A549 (cell line): ENCODE results near the gene IGSF11. TPM values are rescaled to one million over a fixed set of nuclear protein-coding genes. Genes with fewer than 3 reads are reported as not detected.
"Not testable (repeated sequence)": the region's sequence is repeated elsewhere in the genome, so short reads cannot be mapped to it uniquely, and the experiment has no call there.

Source experiments
- ATAC-seq, 2 experiments: fragments of 200-7000 bp in 1 of 2; fragments of >200 bp in 1 of 2; cut with Nextera tagmentation in 1 of 2; cut with Tn5 transposase in 1 of 2; 3 replicates each; pipeline versions ENCODE4 v1.8.0 to v1.9.1; 2018 to 2020; ENCODE audit warnings: mild to moderate bottlenecking in 1 of 2, moderate library complexity in 1 of 2
- CTCF ChIA-PET: fragments of 300-600 bp; sonication (Branson Sonifier 250); formaldehyde crosslinking; extraction: SDS; loops from one replicate; lab custom pipeline; 2021; ENCODE audit warnings: antibody characterized with exemption, inconsistent platforms; lab: Yijun Ruan, JAX
- POLR2A ChIA-PET: fragments of 350-600 bp; formaldehyde crosslinking; extraction: SDS; loops from one replicate; lab custom pipeline; 2021; ENCODE audit warnings: antibody characterized with exemption, inconsistent platforms; lab: Yijun Ruan, JAX
- DNase-seq, 2 experiments: peaks; one replicate each; pipeline versions ENCODE4 v3.0.0 to v3.0.0-alpha.2; 2011 to 2016; ENCODE audit warnings: low read depth in 1 of 2, low spot score in 1 of 2
- FAIRE-seq: peaks from 2 replicates; lab custom pipeline; 2011; peaks lifted over from hg19 to GRCh38; lab: Jason Lieb, UNC
- H3K27ac ChIP-seq, 2 experiments: fragments of >200 bp; sonication (Bioruptor Twin); formaldehyde crosslinking; 3 replicates each; pipeline ENCODE4 v1.5.1; 2016 to 2017
- H3K4me1 ChIP-seq: fragments of >200 bp; sonication (Bioruptor Twin); formaldehyde crosslinking; 3 replicates; pipeline ENCODE4 v1.6.1; 2016
- H3K4me2 ChIP-seq: fragments of >200 bp; sonication (Bioruptor Twin); formaldehyde crosslinking; 3 replicates; pipeline ENCODE4 v1.6.1; 2016
- H3K4me3 ChIP-seq: fragments of >200 bp; sonication (Bioruptor Twin); formaldehyde crosslinking; 3 replicates; pipeline ENCODE4 v1.5.1; 2016
- H3K9me3 ChIP-seq: fragments of >200 bp; sonication (Bioruptor Twin); formaldehyde crosslinking; 3 replicates; pipeline ENCODE4 v1.6.1; 2016
- CTCF ChIP-seq: fragments of >200 bp; sonication (Bioruptor Twin); formaldehyde crosslinking; IDR thresholded peaks from 3 replicates; pipeline ENCODE4 v1.5.1; 2016
- FOSL2 ChIP-seq, 2 experiments: fragments of 450-650 bp in 1 of 2; fragments of >200 bp in 1 of 2; sonication (Bioruptor Twin) in 1 of 2; formaldehyde crosslinking; IDR thresholded peaks; 2 replicates each; pipeline versions ENCODE4 v1.5.0 to v1.6.1; 2016 to 2020; ENCODE audit warnings: mild to moderate bottlenecking in 1 of 2, moderate library complexity in 1 of 2
- MYC ChIP-seq: IDR thresholded peaks from 2 replicates; pipeline ENCODE4 v1.6.1; 2012; ENCODE audit warnings: mild to moderate bottlenecking, inconsistent platforms, low read length, improper control_type of control experiment, borderline replicate concordance
- RAD21 ChIP-seq, 2 experiments: fragments of >200 bp in 1 of 2; sonication (Bioruptor Twin) in 1 of 2; formaldehyde crosslinking in 1 of 2; IDR thresholded peaks in 1 of 2; conservative IDR thresholded peaks in 1 of 2; 2 replicates in 1 of 2; 3 replicates in 1 of 2; pipeline ENCODE4 v1.6.1; 2012 to 2018; ENCODE audit warnings: inconsistent platforms in 1 of 2
- RCOR1 ChIP-seq: fragments of 150-350 bp; IDR thresholded peaks from 2 replicates; pipeline ENCODE4 v1.6.1; 2014; ENCODE audit warnings: antibody characterized with exemption, low read length, low read depth
- REST ChIP-seq: fragments of 200-600 bp; sonication (generic); IDR thresholded peaks from 2 replicates; pipeline ENCODE4 v1.6.1; 2016; ENCODE audit warnings: antibody characterized with exemption, mild to moderate bottlenecking, moderate library complexity
- SMC3 ChIP-seq: fragments of >200 bp; sonication (Bioruptor Twin); formaldehyde crosslinking; IDR thresholded peaks from 3 replicates; pipeline ENCODE4 v1.6.1; 2018; ENCODE audit warnings: inconsistent platforms
- SREBF2 ChIP-seq: fragments of 450-650 bp; IDR thresholded peaks from 2 replicates; pipeline ENCODE4 v1.6.1; 2014; ENCODE audit warnings: mild to moderate bottlenecking, moderate library complexity
- ZFP36 ChIP-seq: fragments of 450-650 bp; IDR thresholded peaks from 2 replicates; pipeline ENCODE4 v1.6.1; 2014; ENCODE audit warnings: borderline replicate concordance; ENCODE audit not compliant: partially characterized antibody
- WGBS: methylation state at CpG from one replicate; pipeline ENCODE4 v1.1.6; 2017; ENCODE audit errors: missing lambda C conversion rate; 5-methylcytosine and 5-hydroxymethylcytosine counted together
- polyA plus RNA-seq, 4 experiments: library from polyadenylated mRNA; depleted of rRNA in 3 of 4; stranded (reverse); fragments of >200 nt; fragmentation: RNase III in 1 of 4; extraction: RNeasy Plus Mini Kit Qiagen cat#74134 plus additional on column Dnase treatment in 1 of 4; gene quantifications; 2 replicates in 3 of 4; 3 replicates in 1 of 4; pipeline ENCODE4 v1.2.3, GENCODE V29; 2011 to 2017

The IGSF11 gene
- polyA plus RNA-seq, 2 of the 4 experiments (the other 2 are of a cell fraction): 5.2 to 21.7 TPM

GRCh38 chr3:118859950-118860349, 174.7 kb downstream of the IGSF11 start (continued):
- TF ChIP-seq REST (no peak), SMC3 (no peak), RAD21 (conservative IDR thresholded peaks at IDR 0.05 in 1 of 2, IDR thresholded peaks at IDR 0.05 in 1 of 2) (no peak), CTCF (no peak), RCOR1 (no peak)
- TF ChIP-seq, all 56 proteins: peak for 0

- H3K9me3 ChIP-seq; POLR2A ChIA-PET; H3K4me1 ChIP-seq; FAIRE-seq; TF ChIP-seq FOSL2 (IDR thresholded peaks at IDR 0.05): not testable (repeated sequence)
- peak overlapping the region; percentile 66 for H3K4me2 ChIP-seq
- peak; percentile 16; the same call in 1 of the 2 replicates for TF ChIP-seq FOSL2 (CRISPR knock-in tag; IDR thresholded peaks at IDR 0.05)
- WGBS: 38% methylated on average over 12 of the region's 12 CpGs
- CTCF ChIA-PET: interaction anchor here (1.3 to 1.5 kb wide), 2 partner anchors 32 to 35 kb away, joined by 5 read pairs; no protein-coding TSS in a partner anchor
- H3K27ac ChIP-seq: peak overlapping the region; percentile 54 to 77
- peak overlapping the region; percentile 43 for H3K4me3 ChIP-seq
- DNase-seq (peak in 1 of 2 experiments; percentile 56), ATAC-seq (peak in 1 of 2 experiments; percentile 47; a peak in 3 of 6 replicates)
Measured at GRCh38 chr3:118851466-118852193, 183.0 kb downstream of the IGSF11 start.

- no peak for FAIRE-seq
- TF ChIP-seq MYC (no peak), FOSL2 (IDR thresholded peaks at IDR 0.05) (no peak), FOSL2 (CRISPR knock-in tag; IDR thresholded peaks at IDR 0.05) (no peak), ZFP36 (no peak), SREBF2 (no peak)
- H3K4me2 ChIP-seq: no peak overlapping the region
- peak in 1 of 2 experiments; percentile 51; a peak in 2 of 6 replicates for ATAC-seq
- H3K4me1 ChIP-seq: no peaks in the 10 kb centered on the region
- 83% methylated on average over 10 of the region's 10 CpGs for WGBS
- DNase-seq: no peak
- no peak overlapping the region for H3K27ac ChIP-seq
- ChIA-PET CTCF (interaction anchor here (1.3 kb wide), 1 partner anchor 33 kb away, joined by 5 read pairs; no protein-coding TSS in a partner anchor), POLR2A (no interaction called here)
- H3K9me3 ChIP-seq: no peaks in the 10 kb centered on the region
- H3K4me3 ChIP-seq: no peak overlapping the region
Measured at GRCh38 chr3:118850687-118851086, 184.0 kb downstream of the IGSF11 start.

Other genes starting within 250 kb of the IGSF11 start
- 0.08 TPM in 1 of 2 replicates, not detected in the other for gene TEX55, start 111.3 kb upstream of the IGSF11 start, polyA plus RNA-seq (2011; rRNA removed)
- gene TEX55, start 111.3 kb upstream of the IGSF11 start, polyA plus RNA-seq (2017; fragmentation: RNase III; extraction: RNeasy Plus Mini Kit Qiagen cat#74134 plus additional on column Dnase treatment): not detected in 3 replicates
- 36.7 and 53.5 TPM in 2 replicates for gene UPK1B, start 138.8 kb upstream of the IGSF11 start, polyA plus RNA-seq (2011; rRNA removed)
- 7.0 to 7.1 TPM (median 7.1 TPM) in 3 replicates for gene UPK1B, start 138.8 kb upstream of the IGSF11 start, polyA plus RNA-seq (2017; fragmentation: RNase III; extraction: RNeasy Plus Mini Kit Qiagen cat#74134 plus additional on column Dnase treatment)
- 134 and 193 TPM in 2 replicates for gene B4GALT4, start 206.0 kb upstream of the IGSF11 start, polyA plus RNA-seq (2011; rRNA removed)
- 95.1 to 101 TPM (median 98.6 TPM) in 3 replicates for gene B4GALT4, start 206.0 kb upstream of the IGSF11 start, polyA plus RNA-seq (2017; fragmentation: RNase III; extraction: RNeasy Plus Mini Kit Qiagen cat#74134 plus additional on column Dnase treatment)